ENCODE measurements around the gene IL1RN. TPM values are rescaled to one million over a fixed set of nuclear protein-coding genes. Genes with fewer than 3 reads are reported as not detected.

The IL1RN gene
- total and polyA plus RNA-seq, 3 donors from 2014 or later: 3.2 to 18.4 (median 5.6) TPM

DNA sequence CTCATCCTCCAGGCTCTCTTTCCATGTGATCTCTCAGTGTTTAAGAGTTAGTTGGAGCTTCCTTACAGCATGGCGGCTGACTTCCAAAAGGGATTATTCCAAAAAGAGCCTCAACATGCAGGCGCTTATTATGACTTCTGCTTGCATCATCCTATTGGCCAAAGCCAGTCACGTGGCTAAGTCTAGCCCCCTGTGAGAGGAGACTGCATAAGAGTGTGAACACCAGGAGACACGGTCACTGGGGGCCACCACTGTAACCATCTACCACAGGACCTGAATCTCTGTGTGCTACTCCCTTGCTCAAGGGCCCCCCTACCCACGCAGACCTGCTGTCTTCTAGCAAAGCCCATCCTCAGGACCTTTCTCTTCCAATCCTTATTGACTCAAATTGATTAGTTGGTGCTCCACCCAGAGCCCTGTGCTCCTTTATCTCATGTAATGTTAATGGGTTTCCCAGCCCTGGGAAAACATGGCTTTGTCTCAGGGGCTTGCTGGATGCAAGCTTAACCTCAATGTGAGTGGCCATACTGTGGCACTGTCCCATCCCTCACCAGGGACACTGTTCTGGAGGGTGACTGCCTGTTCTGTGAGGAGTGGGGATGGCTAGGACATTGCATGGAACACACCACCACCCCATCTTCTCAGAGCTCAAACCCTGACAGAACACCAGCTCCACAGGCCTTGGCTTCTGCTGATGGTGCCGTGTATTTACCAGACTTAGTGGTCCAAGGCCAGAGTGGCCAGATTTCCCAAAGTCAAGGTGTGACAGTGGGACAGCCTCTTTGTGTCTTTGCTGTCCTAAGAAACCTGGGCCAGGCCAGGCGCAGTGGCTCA, 4.2 kb downstream of the IL1RN start:
- Histone ChIP-seq H3K27me3 (no peaks in the 10 kb centered on the region), H3K36me3 (ENCODE audit: low read depth, missing control alignments) (no peaks in the 10 kb centered on the region), H3K4me3 (no peak overlapping the region), H3K27ac (no peak overlapping the region), H3K4me1 (no peaks in the 10 kb centered on the region), H3K9me3 (no peaks in the 10 kb centered on the region)
- no peak for DNase-seq
- TF ChIP-seq POLR2A (IDR thresholded peaks at IDR 0.05): no peak
- TF ChIP-seq, protein P1, sequence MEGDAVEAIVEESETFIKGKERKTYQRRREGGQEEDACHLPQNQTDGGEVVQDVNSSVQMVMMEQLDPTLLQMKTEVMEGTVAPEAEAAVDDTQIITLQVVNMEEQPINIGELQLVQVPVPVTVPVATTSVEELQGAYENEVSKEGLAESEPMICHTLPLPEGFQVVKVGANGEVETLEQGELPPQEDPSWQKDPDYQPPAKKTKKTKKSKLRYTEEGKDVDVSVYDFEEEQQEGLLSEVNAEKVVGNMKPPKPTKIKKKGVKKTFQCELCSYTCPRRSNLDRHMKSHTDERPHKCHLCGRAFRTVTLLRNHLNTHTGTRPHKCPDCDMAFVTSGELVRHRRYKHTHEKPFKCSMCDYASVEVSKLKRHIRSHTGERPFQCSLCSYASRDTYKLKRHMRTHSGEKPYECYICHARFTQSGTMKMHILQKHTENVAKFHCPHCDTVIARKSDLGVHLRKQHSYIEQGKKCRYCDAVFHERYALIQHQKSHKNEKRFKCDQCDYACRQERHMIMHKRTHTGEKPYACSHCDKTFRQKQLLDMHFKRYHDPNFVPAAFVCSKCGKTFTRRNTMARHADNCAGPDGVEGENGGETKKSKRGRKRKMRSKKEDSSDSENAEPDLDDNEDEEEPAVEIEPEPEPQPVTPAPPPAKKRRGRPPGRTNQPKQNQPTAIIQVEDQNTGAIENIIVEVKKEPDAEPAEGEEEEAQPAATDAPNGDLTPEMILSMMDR (IDR thresholded peaks at IDR 0.05): no peak
- 76 to 89% methylated on average over 3 to 7 of the region's 7 CpGs for WGBS, 2 donors
- intact Hi-C loops (cut with DNase I; ENCODE audit: low total_unique reads): loop anchor here (10.0 kb wide), 1 partner anchor 73 kb away; no protein-coding TSS in a partner anchor

GRCh38 chr2:113132414-113133021, 5.1 kb downstream of the IL1RN start:
- Histone ChIP-seq H3K4me3 (no peak overlapping the region), H3K27ac (no peak overlapping the region), H3K27me3 (no peaks in the 10 kb centered on the region), H3K9me3 (no peaks in the 10 kb centered on the region), H3K36me3 (ENCODE audit: low read depth, missing control alignments) (no peaks in the 10 kb centered on the region), H3K4me1 (no peaks in the 10 kb centered on the region)
- intact Hi-C loops (cut with DNase I; ENCODE audit: low total_unique reads): loop anchor here (10.0 kb wide), 1 partner anchor 72 kb away; no protein-coding TSS in a partner anchor
- WGBS, 2 donors: 88 to 93% methylated on average over 17 of the region's 17 CpGs
- DNase-seq: no peak
- TF ChIP-seq, protein P1 (IDR thresholded peaks at IDR 0.05): no peak
- TF ChIP-seq POLR2A (IDR thresholded peaks at IDR 0.05): no peak

DNA sequence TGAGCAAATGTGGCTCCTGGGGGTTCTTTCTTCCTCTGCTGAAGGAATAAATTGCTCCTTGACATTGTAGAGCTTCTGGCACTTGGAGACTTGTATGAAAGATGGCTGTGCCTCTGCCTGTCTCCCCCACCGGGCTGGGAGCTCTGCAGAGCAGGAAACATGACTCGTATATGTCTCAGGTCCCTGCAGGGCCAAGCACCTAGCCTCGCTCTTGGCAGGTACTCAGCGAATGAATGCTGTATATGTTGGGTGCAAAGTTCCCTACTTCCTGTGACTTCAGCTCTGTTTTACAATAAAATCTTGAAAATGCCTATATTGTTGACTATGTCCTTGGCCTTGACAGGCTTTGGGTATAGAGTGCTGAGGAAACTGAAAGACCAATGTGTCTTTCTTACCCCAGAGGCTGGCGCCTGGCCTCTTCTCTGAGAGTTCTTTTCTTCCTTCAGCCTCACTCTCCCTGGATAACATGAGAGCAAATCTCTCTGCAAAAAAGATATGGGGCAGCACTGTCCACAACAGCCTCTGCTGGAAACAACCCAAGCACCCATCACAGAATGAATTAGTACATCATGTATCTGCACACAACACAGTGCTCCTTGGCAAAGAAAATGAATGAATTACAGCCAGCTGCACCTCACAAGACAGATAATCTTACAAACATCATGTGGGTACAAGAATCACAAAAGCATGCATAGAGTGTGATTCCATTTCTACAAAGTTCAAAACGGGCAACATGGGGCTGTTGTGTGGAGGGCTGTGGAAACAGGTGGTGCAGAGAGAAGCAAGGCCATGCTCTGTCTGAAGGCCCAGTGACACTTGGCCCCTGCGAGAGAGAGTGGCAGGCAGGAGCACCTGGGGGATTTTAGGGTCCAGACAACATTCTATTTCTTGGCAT, 6.6 kb downstream of the IL1RN start:
- TF ChIP-seq, protein P1 (IDR thresholded peaks at IDR 0.05): no peak
- no peak for TF ChIP-seq POLR2A (IDR thresholded peaks at IDR 0.05)
- intact Hi-C loops (cut with DNase I; ENCODE audit: low total_unique reads): loop anchor here (10.0 kb wide), 1 partner anchor 71 kb away; no protein-coding TSS in a partner anchor

DNA sequence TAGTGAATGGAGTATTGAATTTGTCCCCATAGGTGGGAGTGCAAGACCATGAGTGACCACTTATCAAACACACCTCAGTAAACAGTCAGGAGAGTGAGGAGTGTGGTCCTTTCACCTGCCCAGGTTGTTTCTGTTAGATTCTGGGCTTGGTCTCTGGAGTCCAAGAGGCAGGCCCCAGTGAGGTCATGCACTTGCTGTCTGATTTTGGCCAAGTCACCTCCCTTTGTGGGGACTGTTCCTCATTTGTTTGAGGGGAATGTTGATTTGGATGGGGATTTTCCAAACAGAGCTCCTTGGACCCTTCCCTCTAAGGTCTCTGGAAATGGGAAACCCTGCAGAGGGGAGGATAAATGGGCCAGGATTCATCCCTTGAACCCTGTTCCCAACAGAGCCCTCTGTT, 7.3 kb downstream of the IL1RN start:
- intact Hi-C loops (cut with DNase I; ENCODE audit: low total_unique reads): loop anchor here (10.0 kb wide), 1 partner anchor 70 kb away; no protein-coding TSS in a partner anchor
- no peak for DNase-seq
- no peak overlapping the region for H3K27ac ChIP-seq
- H3K4me3 ChIP-seq: no peak overlapping the region
- H3K9me3 ChIP-seq: no peaks in the 10 kb centered on the region
- no peaks in the 10 kb centered on the region for H3K4me1 ChIP-seq
- no peaks in the 10 kb centered on the region for H3K36me3 ChIP-seq (ENCODE audit: low read depth, missing control alignments)
- H3K27me3 ChIP-seq: no peaks in the 10 kb centered on the region
- TF ChIP-seq, protein P1 (IDR thresholded peaks at IDR 0.05): no peak
- TF ChIP-seq POLR2A (IDR thresholded peaks at IDR 0.05): no peak

More for the DNA sequence above, 6.6 kb downstream of the IL1RN start:
- DNase-seq: no peak
- Histone ChIP-seq H3K4me3 (no peak overlapping the region), H3K4me1 (no peaks in the 10 kb centered on the region), H3K9me3 (no peaks in the 10 kb centered on the region), H3K27me3 (no peaks in the 10 kb centered on the region), H3K27ac (no peak overlapping the region), H3K36me3 (ENCODE audit: low read depth, missing control alignments) (no peaks in the 10 kb centered on the region)
- WGBS, 2 donors: 71 to 72% methylated on average over 7 of the region's 7 CpGs

Data from testis (tissue), 3 donors.